IMR-90 (cell line): ENCODE data around the gene CD79B. TPM values are rescaled to one million over a fixed set of nuclear protein-coding genes. Genes with fewer than 3 reads are reported as not detected.

Experiments used
- ATAC-seq: fragments of 200-7000 bp; cut with Tn5 transposase; 2 replicates; pipeline ENCODE4 v1.9.1; 2020; ENCODE audit warnings: low read depth, mild to moderate bottlenecking, moderate library complexity
- BruUV-seq: library from RNA; stranded (reverse); fragments of 400-500 nt; replicated peaks from 2 replicates; lab custom pipeline; 2021; lab: Mats Ljungman, UMichigan
- CTCF ChIA-PET: fragments of 300-600 bp; formaldehyde crosslinking; extraction: SDS; loops from one replicate; lab custom pipeline; 2021; ENCODE audit warnings: antibody characterized with exemption; lab: Yijun Ruan, JAX
- POLR2A ChIA-PET: fragments of 300-600 bp; sonication (Branson Sonifier 250); formaldehyde crosslinking; loops from one replicate; lab custom pipeline; 2022; ENCODE audit warnings: antibody characterized with exemption; ENCODE audit not compliant: unreplicated experiment; lab: Charles Lee
- DNase-seq: peaks from one replicate; pipeline ENCODE4 v3.0.0; 2013
- H2AFZ ChIP-seq: replicated peaks from 2 replicates; pipeline ENCODE3; 2013; ENCODE audit warnings: low read length, mild to moderate bottlenecking; ENCODE audit not compliant: poor library complexity
- H2AK5ac ChIP-seq: 2 replicates; pipeline ENCODE4 v1.6.1; 2013; ENCODE audit warnings: low read depth, low read length, inconsistent platforms
- H2AK9ac ChIP-seq: replicated peaks from 2 replicates; pipeline ENCODE3; 2013; ENCODE audit warnings: mild to moderate bottlenecking, low read depth, low read length, moderate library complexity; ENCODE audit not compliant: poor library complexity
- H2BK120ac ChIP-seq: 2 replicates; pipeline ENCODE4 v1.6.1; 2013; ENCODE audit warnings: low read depth, low read length, inconsistent platforms
- H2BK15ac ChIP-seq: 3 replicates; pipeline ENCODE4 v1.6.1; 2013; ENCODE audit warnings: low read depth, low read length, inconsistent platforms
- H2BK20ac ChIP-seq: 2 replicates; pipeline ENCODE4 v1.6.1; 2013; ENCODE audit warnings: low read depth, mild to moderate bottlenecking, inconsistent platforms, low read length, moderate library complexity
- H2BK5ac ChIP-seq: 2 replicates; pipeline ENCODE4 v1.6.1; 2013; ENCODE audit warnings: mild to moderate bottlenecking, low read depth, low read length, inconsistent platforms; ENCODE audit not compliant: poor library complexity, severe bottlenecking
- H3K14ac ChIP-seq: replicated peaks from 2 replicates; pipeline ENCODE4 v1.6.1; 2013; ENCODE audit warnings: low read depth, low read length, inconsistent platforms
- H3K18ac ChIP-seq: 2 replicates; pipeline ENCODE4 v1.6.1; 2013; ENCODE audit warnings: low read depth, low read length, control low read depth
- H3K23ac ChIP-seq: 2 replicates; pipeline ENCODE4 v1.6.1; 2013; ENCODE audit warnings: low read depth, low read length, inconsistent platforms
- H3K27ac ChIP-seq: 2 replicates; pipeline ENCODE4 v1.5.1; 2013; ENCODE audit warnings: mild to moderate bottlenecking, control low read depth, low read length; ENCODE audit not compliant: insufficient read depth
- H3K27me3 ChIP-seq: 2 replicates; pipeline ENCODE4 v1.6.1; 2013; ENCODE audit warnings: low read length; ENCODE audit not compliant: control insufficient read depth, insufficient read depth
- H3K36me3 ChIP-seq: 2 replicates; pipeline ENCODE4 v1.6.1; 2013; ENCODE audit warnings: low read length, mixed read lengths; ENCODE audit not compliant: control insufficient read depth, insufficient read depth
- H3K4ac ChIP-seq: 2 replicates; pipeline ENCODE4 v1.6.1; 2013; ENCODE audit warnings: low read depth, low read length, inconsistent platforms
- H3K4me1 ChIP-seq: 2 replicates; pipeline ENCODE4 v1.6.1; 2013; ENCODE audit warnings: low read length, mixed read lengths; ENCODE audit not compliant: control insufficient read depth, insufficient read depth
- H3K4me2 ChIP-seq: 2 replicates; pipeline ENCODE4 v1.6.1; 2013; ENCODE audit warnings: low read depth, mild to moderate bottlenecking, control low read depth, low read length, moderate library complexity
- H3K4me3 ChIP-seq: 2 replicates; pipeline ENCODE4 v1.5.1; 2013; ENCODE audit warnings: low read depth, mild to moderate bottlenecking, control low read depth, low read length, moderate library complexity; ENCODE audit not compliant: insufficient read depth
- H3K56ac ChIP-seq: 2 replicates; pipeline ENCODE4 v1.6.1; 2013; ENCODE audit warnings: low read length, inconsistent platforms; ENCODE audit not compliant: insufficient read depth; ENCODE audit errors: extremely low read depth
- H3K79me1 ChIP-seq, 2 experiments: 2 replicates each; pipeline ENCODE4 v1.6.1; 2013; ENCODE audit warnings: low read length in 2 of 2, inconsistent platforms in 1 of 2, low read depth in 1 of 2
- H3K9ac ChIP-seq: 2 replicates; pipeline ENCODE4 v1.6.1; 2013; ENCODE audit warnings: low read depth, low read length, control low read depth
- H3K9me1 ChIP-seq: 2 replicates; pipeline ENCODE4 v1.6.1; 2013; ENCODE audit warnings: low read length, inconsistent platforms; ENCODE audit not compliant: insufficient read depth
- H3K9me3 ChIP-seq: 2 replicates; pipeline ENCODE4 v1.6.1; 2013; ENCODE audit warnings: low read length; ENCODE audit not compliant: control insufficient read depth, insufficient read depth
- H4K20me1 ChIP-seq: 2 replicates; pipeline ENCODE4 v1.6.1; 2013; ENCODE audit warnings: low read length, inconsistent platforms; ENCODE audit not compliant: insufficient read depth
- H4K5ac ChIP-seq: 2 replicates; pipeline ENCODE4 v1.6.1; 2013; ENCODE audit warnings: mild to moderate bottlenecking, low read depth, low read length, control low read depth
- H4K8ac ChIP-seq, 2 experiments: 2 replicates each; pipeline ENCODE4 v1.6.1; 2013; ENCODE audit warnings: low read depth in 2 of 2, low read length in 2 of 2, control low read depth in 1 of 2, inconsistent platforms in 1 of 2
- H4K91ac ChIP-seq: 2 replicates; pipeline ENCODE4 v1.6.1; 2013; ENCODE audit warnings: low read depth, low read length, inconsistent platforms; ENCODE audit not compliant: insufficient read depth
- CEBPB ChIP-seq: IDR thresholded peaks from 2 replicates; pipeline ENCODE4 v1.6.1; 2012; ENCODE audit warnings: low read depth, low read length, improper control_type of control experiment
- FOS ChIP-seq: fragments of 150-350 bp; IDR thresholded peaks from 2 replicates; pipeline ENCODE4 v1.6.1; 2016; ENCODE audit warnings: low read depth, low read length
- MAFK ChIP-seq: IDR thresholded peaks from 2 replicates; pipeline ENCODE4 v1.6.1; 2012; ENCODE audit warnings: low read depth, low read length, improper control_type of control experiment
- NFE2L2 ChIP-seq: fragments of 150-350 bp; IDR thresholded peaks from 2 replicates; pipeline ENCODE4 v1.6.1; 2016; ENCODE audit warnings: low read depth, mild to moderate bottlenecking, low read length
- RAD21 ChIP-seq: IDR thresholded peaks from 2 replicates; pipeline ENCODE4 v1.6.1; 2012; ENCODE audit warnings: low read length, improper control_type of control experiment
- RCOR1 ChIP-seq: IDR thresholded peaks from 2 replicates; pipeline ENCODE4 v1.6.1; 2012; ENCODE audit warnings: mild to moderate bottlenecking, low read length, improper control_type of control experiment; ENCODE audit not compliant: insufficient replicate concordance
- RFX5 ChIP-seq: IDR thresholded peaks from 2 replicates; pipeline ENCODE4 v1.8.0; 2012; ENCODE audit warnings: low read depth, mild to moderate bottlenecking, low read length, moderate library complexity
- USF2 ChIP-seq: fragments of 150-350 bp; IDR thresholded peaks from 2 replicates; pipeline ENCODE4 v1.6.1; 2017; ENCODE audit warnings: mild to moderate bottlenecking, antibody characterized with exemption, low read length, low read depth
- WGBS, 2 experiments: methylation state at CpG; one replicate each; pipeline versions ENCODE4 v1.1.5 to v1.1.7; 2013; ENCODE audit warnings: missing lambda C conversion rate in 2 of 2; ENCODE audit not compliant: insufficient read length in 1 of 2; ENCODE audit errors: extremely low coverage in 2 of 2; 5-methylcytosine and 5-hydroxymethylcytosine counted together
- dilution Hi-C: fragments of 300-500 bp; cut with HindIII; formaldehyde crosslinking; loops from one replicate; pipeline ENCODE4 v1.14.3; 2018; ENCODE audit warnings: low sequenced_read_pairs; ENCODE audit not compliant: unreplicated experiment
- in situ Hi-C: fragments of 300-500 bp; cut with MboI; formaldehyde crosslinking; loops from 3 replicates; pipeline ENCODE4 v1.14.3; 2019; ENCODE audit warnings: low sequenced_read_pairs, inconsistent platforms, mixed read lengths
- intact Hi-C: fragments of 100-400 bp; cut with micrococcal nuclease; formaldehyde crosslinking; loops from 2 replicates; pipeline ENCODE4 v1.10.0; 2022
- polyA plus RNA-seq, 3 experiments: library from polyadenylated mRNA; depleted of rRNA; stranded (reverse); fragments of >200 nt; gene quantifications; 2 replicates each; pipeline ENCODE4 v1.2.3, GENCODE V29; 2012; ENCODE audit warnings: low replicate concordance in 1 of 3
- total RNA-seq: library from RNA; depleted of rRNA; stranded (reverse); fragments of >200 nt; gene quantifications from 2 replicates; pipeline ENCODE4 v1.2.3, GENCODE V29; 2012
- TF ChIP-seq, protein P1 (sequence below): conservative IDR thresholded peaks from 2 replicates; pipeline ENCODE4 v1.5.1; 2012; ENCODE audit warnings: mild to moderate bottlenecking, low read depth, low read length, improper control_type of control experiment
- TF ChIP-seq, protein P2 (sequence below): fragments of 150-350 bp; IDR thresholded peaks from 2 replicates; pipeline ENCODE4 v1.6.1; 2016; ENCODE audit warnings: low read depth, mild to moderate bottlenecking, low read length, moderate library complexity, borderline replicate concordance

The CD79B gene
- total and polyA plus RNA-seq, 2 of the 4 experiments (the other 2 are of a cell fraction) = not detected

DNA sequence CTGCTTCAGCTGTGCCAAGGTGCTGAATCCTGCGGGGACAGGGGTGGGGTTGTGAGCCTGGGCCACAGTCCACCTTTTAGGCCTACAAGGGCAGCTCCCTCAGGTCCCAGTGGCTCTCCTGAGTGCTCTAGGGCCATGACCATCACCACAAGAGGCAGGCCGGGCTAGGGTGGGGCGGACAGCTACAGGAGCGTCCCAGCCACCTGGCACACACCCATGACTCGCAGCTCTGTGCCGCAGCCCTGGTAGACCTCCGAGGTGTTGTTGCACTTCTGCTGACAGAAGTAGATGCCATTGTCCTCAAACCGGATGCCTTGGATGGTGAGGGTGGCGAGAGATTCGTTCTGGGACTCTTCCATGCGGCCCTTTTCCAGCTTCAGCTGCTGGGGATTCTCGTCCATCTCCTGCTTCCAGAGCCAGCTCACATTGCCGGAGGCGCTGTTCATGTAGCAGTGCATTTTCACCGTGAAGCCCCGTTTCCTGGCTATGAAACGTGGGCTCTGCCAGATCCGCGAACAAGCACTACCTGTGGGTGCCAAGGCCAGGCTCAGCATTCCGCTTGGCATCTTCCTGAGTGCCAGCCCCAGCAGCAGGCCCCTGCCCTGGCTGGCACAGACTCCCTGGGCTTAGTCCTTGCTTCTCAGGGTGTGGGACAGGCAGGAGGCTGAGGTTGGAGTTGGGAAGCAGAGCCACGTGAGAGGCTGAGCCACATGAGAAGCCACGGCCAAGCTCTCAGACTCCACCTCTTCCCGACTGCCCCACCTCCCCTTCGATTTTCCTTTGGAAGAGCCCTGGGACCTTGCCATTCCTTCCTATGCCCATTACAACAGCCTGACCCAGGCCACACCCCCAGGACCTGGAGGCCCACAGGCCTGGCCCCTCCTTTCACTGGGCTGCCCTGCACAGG is 2.0 kb downstream of the CD79B start:
- Histone ChIP-seq H3K4me3 (no peak overlapping the region), H3K36me3 (no peaks in the 10 kb centered on the region), H3K9me3 (no peaks in the 10 kb centered on the region), H2AK5ac (no peak overlapping the region), H3K18ac (no peak overlapping the region), H2AK9ac (no peak overlapping the region), H3K9ac (no peak overlapping the region), H3K14ac (no peak overlapping the region), H3K4me1 (no peaks in the 10 kb centered on the region), H3K27ac (no peak overlapping the region), H2BK120ac (no peak overlapping the region), H3K9me1 (no peaks in the 10 kb centered on the region), H2BK15ac (no peak overlapping the region), H4K20me1 (no peaks in the 10 kb centered on the region), H3K56ac (no peak overlapping the region), H4K8ac (no peak overlapping the region), H3K4me2 (no peak overlapping the region), H2BK20ac (no peak overlapping the region), H3K79me1 (no peaks in the 10 kb centered on the region), H4K5ac (no peak overlapping the region), H4K91ac (no peak overlapping the region), H3K27me3 (peaks cover 31% of the 10 kb centered on the region), H2AFZ (peak overlapping the region; percentile 7), H2BK5ac (no peak overlapping the region), H3K23ac (no peak overlapping the region), H3K4ac (no peak overlapping the region)
- no TSS peak for BruUV-seq
- POLR2A ChIA-PET = no interaction called here
- CTCF ChIA-PET = interaction anchor here (1.1 kb wide), 1 partner anchor 17 kb away, joined by 5 read pairs; no protein-coding TSS in a partner anchor
- in situ Hi-C loops = no loop called here
- 89% methylated on average over 13 of the region's 24 CpGs; no CpG with 5 or more reads in 1 of the 2 experiments for WGBS, 2 experiments
- no peak for DNase-seq
- ATAC-seq = no peak
- TF ChIP-seq RCOR1 (no peak), RFX5 (no peak), NFE2L2 (no peak), FOS (no peak), RAD21 (no peak), CEBPB (no peak), MAFK (no peak), USF2 (no peak)
- TF ChIP-seq, protein P1, sequence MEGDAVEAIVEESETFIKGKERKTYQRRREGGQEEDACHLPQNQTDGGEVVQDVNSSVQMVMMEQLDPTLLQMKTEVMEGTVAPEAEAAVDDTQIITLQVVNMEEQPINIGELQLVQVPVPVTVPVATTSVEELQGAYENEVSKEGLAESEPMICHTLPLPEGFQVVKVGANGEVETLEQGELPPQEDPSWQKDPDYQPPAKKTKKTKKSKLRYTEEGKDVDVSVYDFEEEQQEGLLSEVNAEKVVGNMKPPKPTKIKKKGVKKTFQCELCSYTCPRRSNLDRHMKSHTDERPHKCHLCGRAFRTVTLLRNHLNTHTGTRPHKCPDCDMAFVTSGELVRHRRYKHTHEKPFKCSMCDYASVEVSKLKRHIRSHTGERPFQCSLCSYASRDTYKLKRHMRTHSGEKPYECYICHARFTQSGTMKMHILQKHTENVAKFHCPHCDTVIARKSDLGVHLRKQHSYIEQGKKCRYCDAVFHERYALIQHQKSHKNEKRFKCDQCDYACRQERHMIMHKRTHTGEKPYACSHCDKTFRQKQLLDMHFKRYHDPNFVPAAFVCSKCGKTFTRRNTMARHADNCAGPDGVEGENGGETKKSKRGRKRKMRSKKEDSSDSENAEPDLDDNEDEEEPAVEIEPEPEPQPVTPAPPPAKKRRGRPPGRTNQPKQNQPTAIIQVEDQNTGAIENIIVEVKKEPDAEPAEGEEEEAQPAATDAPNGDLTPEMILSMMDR = no peak
- TF ChIP-seq, protein P2, sequence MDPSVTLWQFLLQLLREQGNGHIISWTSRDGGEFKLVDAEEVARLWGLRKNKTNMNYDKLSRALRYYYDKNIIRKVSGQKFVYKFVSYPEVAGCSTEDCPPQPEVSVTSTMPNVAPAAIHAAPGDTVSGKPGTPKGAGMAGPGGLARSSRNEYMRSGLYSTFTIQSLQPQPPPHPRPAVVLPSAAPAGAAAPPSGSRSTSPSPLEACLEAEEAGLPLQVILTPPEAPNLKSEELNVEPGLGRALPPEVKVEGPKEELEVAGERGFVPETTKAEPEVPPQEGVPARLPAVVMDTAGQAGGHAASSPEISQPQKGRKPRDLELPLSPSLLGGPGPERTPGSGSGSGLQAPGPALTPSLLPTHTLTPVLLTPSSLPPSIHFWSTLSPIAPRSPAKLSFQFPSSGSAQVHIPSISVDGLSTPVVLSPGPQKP = no peak
- intact Hi-C loops = no loop called here
- dilution Hi-C loops = no loop called here
